ENCODE measurements around the gene YLPM1.
A peak's percentile ranks its signal among the peaks of the same experiment; 100 is the strongest.

The YLPM1 gene

DNA sequence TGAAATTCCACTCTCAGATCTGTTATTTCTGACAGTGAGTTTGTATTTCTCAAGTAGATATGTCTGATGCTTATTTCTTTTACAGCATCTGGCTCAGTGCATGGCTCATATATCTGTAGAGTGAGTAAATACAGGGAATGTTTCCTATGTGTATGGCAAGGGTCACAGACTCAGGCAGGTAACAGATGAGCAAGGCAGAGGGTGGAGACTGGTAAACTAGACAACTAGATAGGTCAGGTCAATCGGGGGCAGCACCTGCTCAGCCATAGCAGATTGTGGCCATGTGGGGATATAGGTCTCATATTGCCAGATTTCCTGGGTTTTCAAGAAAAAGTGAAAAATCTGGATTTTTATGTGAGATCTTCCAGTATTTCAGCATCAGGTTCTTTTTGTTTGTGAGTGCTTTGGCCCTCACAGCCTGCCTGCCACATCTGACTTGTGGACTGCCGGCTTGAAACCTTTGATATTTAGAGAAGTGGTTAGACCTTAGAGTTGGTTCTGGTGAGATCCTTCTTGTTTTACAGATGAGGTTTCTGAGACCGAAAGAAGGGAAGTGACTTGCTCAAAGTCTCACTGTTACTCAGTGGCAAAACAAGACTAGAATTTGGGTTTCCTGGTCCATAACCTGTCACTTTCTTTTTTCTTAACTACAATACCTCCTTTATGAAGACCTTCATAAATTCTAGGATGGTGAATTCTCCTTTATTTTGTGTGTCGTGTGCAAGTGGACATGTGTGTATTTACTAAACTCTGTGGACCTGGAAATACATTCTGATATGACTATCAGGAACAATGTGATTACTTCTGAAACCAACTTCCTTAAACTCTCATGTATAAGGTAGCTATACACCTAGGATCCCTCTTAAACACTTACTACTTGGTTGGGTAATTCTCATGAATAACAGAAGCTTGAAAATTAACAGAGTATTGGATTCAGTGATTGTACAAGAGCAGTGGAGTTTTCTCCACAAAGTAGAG, 78.4 kb downstream of the YLPM1 start:
- DNase-seq = no peak

DNA sequence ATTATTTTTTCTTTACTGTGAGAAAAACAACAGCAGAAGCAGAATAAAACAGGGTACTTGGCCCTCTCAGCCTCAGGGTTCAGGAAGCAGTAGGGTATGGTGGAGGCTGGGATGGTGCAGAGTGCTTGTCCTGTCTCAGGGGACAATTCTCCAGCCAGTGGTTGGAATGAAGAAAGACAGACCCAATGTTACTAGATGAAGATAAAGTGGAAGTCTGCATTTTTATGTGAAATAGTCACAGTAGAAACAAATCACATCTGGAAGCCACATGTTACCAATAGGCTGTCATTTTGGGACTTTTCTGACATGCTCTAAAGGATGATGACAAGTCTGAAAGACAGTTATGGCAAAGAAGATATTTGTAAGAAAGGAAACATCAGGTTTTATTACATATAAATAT, 80.5 kb downstream of the YLPM1 start:
- no peak for DNase-seq

DNA sequence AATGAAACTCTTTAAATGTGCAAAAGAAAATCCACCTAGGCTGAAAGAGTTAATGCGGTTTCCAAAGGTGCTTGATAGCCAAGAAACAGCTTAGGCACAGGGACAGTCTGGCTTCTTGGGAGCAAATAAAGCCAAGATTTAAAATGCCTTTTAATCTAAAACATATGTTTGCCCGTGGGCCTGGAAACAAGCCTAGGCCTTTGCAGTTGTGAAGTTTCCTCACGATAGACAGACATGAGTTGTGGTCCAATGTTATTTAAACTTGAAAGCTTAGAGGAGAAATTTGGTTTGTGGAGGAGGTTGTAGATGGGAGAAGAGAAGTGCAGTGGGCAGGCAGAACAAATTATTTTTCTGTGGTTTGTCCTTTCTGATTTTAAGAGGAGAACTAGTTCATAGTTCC, 83.1 kb downstream of the YLPM1 start:
- DNase-seq = no peak

DNA sequence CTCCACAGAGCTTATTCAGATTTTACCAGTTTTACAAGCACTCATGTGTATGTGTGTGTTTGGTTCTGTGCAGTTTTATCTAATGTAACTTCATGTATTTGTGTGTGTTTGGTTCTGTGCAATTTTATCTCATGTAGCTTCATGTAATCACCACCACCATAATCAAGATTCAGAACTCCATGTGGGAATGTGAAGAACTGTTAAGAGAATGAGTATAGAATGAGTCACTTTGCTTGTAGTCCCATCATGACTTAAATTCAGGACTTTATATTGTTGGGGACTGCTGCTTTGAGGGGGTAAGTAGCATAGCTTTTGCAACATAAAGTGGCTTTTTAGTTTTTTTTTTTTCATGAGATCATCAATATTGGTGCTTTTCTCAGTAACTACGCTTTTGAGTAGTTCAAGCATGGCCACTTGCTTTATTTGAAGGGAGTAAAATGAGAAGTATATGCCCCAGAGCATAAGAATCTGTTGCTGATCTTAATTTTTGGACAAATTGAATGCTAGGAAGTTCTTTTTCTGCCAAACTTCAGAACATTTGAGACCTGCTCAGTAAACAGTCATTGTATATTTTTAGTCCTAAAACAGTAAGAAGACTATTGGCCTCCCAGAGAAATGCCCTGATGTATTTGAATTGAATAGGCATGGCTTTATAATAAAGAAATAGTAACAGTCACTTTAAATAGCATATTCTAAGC, 84.0 kb downstream of the YLPM1 start:
- no peak for DNase-seq

DNA sequence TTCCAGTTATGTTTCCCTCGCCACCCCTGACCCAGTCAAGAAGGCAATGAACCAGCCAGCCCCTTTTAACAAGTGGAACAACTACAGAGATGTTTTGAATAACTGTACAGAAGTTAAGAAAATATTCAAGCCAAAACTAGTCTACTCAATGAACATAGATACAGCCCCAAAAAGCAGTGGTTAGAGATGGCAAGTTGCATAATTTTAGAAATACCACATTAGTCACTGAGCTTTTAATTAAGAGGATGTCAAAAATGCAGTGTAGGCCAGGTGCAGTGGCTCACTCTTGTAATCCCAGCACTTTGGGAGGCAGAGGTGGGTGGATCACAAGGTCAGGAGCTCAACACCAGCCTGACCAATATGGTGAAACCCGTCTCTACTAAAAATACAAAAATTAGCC, 85.7 kb downstream of the YLPM1 start:
- DNase-seq = no peak

DNA sequence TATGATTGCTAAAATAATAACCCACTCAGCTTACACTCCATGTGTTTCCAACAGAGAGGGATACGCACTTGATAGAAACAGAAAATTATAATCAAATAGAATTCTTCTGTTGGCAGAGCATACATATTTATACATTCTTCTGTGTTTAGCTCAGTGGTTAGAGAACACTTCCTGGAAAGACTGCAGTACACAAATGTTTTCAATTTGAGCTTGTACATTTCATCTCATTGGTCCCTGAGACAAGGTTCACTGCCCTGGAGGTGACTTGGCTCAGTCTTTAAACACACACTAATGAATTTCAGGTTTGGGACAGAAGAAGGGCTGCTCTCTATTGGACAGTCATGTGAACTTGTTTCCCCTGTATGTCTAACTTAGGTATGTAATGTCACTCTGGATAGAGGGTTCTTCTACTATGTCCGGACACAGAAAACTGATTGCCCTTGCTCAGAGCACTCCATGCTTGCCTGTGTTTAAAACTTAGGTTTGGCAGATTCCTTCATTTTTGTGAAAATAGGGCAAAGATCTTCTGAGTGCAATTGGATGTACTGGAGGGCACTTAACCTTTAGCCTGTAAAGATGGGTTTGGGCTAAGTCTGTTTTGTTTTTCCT, 89.9 kb downstream of the YLPM1 start:
- DNase-seq = no peak

DNA sequence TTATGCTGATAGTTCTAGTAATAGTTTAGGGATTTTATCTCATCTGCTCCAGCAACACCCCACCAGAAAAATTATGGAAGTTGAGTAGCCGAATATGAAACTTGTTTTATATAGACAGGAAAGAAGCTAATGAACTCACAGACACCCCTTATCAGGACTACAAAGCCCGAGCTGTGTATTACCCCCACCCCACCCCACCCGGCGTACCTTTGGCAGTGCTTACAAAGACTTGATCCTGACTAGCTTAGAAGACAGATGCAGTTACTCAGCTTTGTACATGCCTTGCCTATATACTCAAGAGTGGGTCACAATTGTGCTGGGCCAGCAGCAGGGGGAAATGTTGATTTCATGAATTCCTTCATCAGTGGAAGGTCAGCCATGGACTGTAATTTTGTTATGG, 90.5 kb downstream of the YLPM1 start:
- DNase-seq = no peak

DNA sequence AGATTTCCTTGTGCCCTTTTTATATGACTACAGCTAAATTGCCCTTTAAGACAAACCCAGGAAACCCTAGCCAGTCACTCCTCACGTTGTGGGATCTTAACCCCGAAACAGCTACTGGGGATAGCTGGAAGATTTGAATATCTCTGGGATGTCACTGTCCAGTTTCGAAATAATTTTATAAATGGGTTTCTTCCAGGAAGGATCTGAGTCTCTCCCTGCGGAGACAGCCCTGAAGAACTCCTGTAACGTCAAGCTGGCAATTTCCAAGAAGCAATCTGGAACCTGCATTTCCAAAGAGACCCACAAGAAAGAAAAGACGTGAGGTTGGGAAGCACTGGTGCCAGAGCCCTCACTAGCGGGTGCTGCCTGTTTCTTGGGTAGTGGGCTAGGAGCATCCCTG, 91.9 kb downstream of the YLPM1 start:
- no peak for DNase-seq

DNA sequence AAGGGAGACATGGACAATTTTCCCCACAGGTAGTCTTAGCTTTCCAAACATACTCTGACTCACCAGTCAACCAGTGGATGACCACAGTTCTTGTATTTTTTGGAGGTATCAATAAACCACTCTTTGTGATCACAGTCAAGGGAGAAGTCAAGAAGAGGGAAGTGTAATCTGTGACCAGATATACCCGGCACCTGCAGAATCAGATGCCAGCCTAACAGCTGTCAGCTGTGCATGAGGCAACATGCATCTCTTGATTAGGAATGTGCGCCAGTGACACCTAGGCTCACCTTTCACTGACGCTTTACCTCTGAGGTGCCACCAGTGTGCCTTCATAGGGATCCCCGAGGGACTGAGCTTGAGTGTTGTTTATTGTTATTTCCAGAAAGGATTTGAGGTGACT, 92.8 kb downstream of the YLPM1 start:
- DNase-seq = no peak

DNA sequence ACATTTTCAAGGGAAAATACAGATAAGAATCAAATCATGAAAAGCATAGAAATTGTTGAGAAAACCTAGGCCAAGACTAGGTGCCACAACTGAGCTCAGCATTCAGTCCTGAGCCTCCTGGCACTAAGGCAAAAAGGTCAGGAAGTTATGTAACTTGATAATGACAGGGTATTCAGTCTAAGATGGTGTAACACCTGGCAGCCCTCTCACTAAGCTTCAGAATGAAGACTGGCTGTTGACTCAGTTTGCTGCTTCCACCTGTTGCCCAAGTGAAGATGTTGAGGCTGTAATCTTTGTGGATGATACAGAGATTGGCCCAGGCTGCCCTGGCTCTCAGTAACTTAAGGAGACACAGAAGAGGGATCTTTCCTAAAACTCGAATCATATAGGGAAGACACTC, 93.2 kb downstream of the YLPM1 start:
- no peak for DNase-seq

DNA sequence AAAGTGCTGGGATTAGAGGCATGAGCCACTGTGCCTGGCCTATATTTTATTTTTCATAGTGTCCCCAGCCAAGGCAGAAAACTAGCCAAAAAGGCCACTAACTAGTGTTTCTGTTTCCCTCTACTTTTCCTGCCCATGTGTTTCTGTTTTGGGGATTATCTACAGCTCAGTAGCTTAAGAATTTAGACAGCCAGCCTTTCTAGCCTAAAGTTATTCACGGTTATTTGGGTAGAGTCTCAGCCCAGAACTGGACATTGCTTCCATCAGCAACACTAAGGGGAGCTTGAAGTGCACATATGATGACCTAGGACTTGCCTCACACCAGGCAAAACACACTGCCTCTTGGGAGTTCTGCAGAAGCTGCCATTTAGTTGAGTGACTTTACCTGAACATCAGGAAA, 94.9 kb downstream of the YLPM1 start:
- DNase-seq = no peak

DNA sequence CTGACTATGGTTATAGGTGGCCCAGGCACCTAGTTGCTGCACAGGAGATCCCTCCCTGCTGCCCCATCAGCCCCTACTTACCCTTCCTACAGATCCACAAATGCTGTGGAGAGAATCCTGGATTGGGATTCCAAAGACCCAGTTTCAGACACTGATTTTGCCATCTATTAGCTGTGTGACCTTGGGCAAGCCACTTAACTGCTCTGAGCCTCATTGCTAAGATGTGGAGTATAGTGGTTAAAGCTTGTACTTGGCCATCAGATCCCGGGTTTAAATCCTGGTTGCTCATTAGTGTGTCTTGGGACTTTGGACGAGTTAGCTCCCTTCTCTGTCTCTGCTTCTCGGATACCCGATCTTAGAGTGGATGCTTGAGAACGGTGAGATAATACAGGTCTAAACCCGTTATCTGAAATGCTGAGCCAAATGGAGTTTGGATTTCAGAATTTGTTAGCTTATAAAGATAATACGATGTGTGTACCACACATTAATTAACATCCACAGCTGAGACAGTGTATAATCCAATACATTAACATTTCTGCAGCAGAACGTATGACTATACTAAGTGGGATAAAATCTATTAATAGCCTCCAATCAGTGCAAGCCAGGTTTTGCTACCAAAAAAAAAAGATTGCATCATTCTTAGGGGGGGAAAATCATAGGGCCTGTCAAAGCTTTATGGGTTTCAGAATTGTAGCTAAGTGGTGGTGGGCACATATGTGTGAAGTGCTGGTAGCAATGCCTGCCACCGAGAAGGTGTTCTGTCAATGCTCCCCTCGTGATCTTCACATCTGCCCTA, 96.8 kb downstream of the YLPM1 start:
- no peak for DNase-seq

DNA sequence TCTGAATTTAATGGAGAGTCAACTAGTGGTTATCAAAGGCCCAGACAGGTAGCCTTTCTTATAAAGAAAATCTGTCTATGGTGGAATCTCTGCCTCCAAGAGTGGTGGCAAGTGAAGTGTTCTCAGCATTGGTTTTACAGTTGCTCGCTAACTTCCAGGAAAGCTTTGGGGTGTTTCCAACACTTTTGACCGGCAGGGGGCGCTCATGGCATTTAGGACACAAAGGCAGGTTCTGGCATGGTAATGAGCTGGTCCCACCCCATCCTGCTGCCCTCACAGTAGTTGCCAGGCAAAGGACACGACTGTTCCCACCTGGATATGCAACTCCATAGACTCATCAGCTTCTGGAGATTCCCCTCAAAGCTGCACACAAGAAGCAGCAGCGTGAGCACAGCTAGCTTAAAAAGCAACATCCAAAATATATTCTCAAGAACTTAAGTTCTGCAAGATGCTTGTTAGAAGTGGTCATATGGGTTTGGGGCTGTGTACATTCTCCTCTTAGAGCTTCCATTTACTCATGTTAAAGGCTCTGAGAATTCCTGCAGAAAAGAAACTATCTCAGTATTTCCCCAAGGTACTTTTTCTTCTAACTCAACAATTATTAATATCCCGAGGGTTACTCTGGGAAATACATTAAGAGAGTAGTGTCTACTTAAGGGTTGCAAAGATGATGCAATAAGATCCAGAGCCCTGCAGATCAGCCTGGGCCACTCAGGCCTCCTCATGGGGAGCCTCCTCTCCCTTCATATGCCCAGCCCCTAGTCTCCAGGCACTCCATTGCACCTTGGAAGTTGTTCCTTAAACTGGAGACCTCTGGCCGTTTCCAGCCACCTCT, 98.0 kb downstream of the YLPM1 start:
- DNase-seq = peak; percentile 94

DNA sequence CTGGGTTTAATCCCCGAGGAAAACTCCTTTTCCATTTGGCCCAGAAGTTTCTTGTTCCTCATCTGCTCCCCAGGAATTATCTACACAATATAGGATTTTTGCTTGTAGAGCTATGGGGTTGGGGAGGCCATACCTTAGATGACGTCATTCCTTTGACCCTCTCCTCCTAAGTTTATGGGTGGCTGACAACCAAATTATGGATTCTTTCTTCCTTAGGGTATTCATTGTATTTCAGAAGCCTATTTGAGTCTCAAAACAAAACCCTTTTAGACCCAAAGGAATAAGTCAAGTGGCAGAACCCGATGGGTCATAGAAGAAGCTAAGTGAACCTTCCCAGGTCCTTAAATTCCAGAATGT, 98.6 kb downstream of the YLPM1 start:
- DNase-seq = no peak

DNA sequence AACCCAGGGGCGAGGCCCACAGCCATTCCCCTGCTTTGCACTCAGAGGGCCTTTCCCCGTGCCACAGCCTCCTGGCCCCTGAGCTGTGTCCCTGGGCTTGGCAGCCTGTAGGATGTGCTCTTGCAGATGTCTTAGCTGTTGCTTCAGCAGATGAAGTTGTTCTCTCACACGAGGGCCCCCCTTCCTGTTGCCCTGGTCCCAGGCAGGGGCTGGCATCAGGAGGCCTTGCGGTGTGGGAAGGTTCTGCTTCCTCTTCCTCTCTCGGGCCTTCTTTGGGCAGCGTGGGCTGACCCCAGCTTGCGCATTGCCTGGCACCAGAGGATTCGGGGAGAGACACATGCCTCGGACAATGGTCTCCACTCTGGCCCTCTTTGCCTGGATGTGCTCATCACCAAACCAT, 100.2 kb downstream of the YLPM1 start:
- DNase-seq = no peak

DNA sequence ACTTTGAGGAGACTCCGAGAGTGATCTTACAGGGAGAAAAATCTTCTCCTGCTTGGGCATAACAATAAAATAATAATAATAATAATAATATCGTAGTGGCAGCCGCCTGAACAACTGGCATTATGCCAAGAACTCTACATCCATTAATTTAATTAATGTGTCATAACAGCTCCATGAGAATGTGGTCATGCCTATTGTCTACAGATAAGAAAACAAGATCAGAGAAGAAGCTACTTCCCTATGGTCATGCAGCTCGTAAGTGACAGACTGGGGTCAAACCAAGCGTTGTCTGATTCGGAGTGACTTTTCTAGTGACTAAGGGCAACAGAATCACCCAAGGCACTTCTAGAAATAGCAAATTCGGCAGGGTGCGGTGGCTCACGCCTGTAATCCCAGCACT, 101.1 kb downstream of the YLPM1 start:
- DNase-seq = no peak

DNA sequence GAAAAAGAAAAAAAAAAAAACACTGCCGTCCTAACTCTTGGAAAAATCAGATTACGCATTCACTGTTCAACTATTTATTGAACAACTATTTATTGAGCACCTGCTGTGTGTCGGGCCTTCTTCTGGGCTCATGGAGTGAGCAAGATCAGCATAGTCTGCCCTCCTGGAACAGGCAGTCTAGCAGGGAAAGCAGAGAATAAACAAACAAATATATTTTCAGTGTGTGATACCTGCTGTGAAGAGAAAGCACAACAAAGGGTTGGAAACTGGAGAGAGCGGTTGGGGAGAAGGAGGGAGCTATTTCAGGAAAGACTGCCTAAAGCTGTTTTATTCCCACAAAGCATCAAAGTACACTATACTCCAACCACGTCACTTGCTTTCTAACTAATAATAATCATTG, 102.0 kb downstream of the YLPM1 start:
- DNase-seq = no peak

DNA sequence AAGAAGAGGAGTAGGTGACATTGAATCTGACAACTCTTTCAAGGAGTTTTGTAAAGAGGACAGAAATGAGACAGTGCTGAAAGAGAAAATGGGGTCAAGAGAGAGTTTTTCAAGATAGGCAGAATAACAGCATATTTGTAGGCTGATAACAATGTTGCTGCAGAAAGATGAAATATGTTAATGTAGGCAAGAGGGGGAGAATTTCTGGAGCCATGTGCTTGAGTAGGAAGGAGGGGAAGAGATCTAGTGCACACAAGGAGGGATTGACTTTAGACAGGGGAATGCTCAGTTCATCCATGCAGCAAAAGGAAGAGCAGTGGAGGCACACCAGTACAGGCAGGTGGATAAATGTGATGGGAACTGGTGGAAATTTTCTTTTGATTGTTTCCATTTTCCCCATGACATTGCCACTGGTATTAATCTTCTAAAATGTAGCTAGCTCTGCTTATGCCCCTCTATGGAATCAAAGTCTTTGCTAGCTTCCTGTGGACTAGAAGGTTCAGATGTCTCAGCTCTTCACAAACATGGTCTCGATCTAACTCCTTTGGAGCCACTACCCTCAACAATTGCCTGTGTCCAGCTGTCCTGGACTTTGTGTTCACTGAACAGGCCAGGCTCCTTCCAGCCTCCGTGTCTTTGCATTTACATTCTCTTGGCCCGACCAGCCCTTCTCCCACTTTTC, 103.7 kb downstream of the YLPM1 start:
- no peak for DNase-seq

DNA sequence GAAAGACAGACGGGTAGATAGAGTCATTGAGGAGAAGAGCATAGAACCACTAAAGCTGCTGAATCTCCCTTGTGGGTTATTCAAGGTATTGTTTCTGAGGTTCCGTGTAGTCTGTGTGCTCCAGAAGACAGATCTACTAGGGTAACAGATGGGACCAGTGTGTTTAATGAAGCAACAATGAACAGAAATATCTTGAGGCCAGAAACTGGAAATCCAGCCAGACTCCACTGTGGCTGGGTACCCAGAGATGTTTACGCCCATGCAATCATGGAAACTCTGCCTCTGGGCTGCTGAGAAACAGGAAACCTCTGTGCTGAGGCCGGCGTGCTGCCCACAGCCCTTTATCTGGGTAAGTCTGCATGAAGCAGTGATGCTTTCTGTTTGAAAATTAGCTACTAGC, 104.6 kb downstream of the YLPM1 start:
- DNase-seq = no peak

DNA sequence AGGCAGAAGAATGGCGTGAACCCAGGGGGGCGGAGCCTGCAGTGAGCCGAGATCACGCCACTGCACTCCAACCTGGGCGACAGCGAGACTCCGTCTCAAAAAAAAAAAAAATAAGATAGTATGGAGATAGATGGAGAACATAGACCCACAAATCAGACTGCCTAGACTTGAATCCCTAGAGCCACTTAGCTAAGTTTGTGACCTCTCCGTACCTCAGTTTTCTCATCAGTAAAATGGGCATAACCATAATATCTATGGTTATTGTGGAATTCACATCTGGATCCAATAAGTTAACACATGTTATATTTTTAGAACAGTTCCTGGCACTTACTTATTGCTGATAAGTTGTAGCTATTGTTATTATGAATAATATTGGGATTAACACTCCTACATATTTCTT, 105.6 kb downstream of the YLPM1 start:
- no peak for DNase-seq

DNA sequence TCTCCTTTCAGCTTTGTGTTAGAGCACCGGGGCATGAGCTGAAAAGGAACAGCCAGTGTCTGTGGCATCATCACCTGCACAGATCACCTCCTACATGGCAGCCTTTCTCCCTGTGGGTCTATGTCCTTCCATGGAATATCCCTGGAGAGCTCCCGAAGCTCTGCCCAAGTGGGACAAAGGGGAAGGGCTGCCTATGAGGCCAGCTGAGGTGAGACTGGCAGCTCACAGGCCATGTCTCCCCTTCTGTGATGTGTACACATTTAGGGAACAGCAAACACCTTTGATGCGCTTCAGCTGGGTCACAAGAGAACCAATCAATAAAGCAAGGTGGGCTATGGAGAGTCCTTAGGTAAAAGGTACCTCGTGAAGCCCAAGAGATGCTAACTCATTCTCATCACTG, 108.7 kb downstream of the YLPM1 start:
- DNase-seq = no peak

DNA sequence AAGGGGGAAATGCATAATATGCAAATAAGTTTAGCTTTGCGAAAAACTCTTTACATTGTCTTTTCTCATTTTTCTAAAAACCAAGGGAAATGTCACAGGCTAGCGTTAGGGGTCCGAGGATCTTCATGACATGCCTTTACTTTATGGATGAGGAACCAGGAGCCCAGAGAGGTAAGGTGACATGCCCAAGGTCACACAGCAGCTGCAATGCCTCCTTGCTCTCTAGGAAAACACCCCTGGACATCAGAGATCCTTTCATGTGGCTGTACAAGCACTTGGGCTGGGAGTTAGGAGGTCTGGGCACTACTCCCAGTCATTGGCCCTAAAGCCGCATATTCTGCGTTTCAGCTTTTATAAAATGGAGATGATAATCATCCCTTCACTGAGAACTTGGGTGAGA, 112.1 kb downstream of the YLPM1 start:
- no peak for DNase-seq

All from effector CD4-positive, alpha-beta T cell (primary cell).